SK-N-SH (cell line): Measurements from ENCODE around the gene C2orf74. TPM values are rescaled to one million over a fixed set of nuclear protein-coding genes. Genes with fewer than 3 reads are reported as not detected.
"Not testable (repeated sequence)": the region's sequence is repeated elsewhere in the genome, so short reads cannot be mapped to it uniquely, and the experiment has no call there.

ENCODE experiments used
- CTCF ChIA-PET: fragments of 300-600, 350-600 bp; formaldehyde crosslinking; extraction: SDS; loops from one replicate; lab custom pipeline; 2021; lab: Yijun Ruan, JAX
- POLR2A ChIA-PET: fragments of 350-600 bp; sonication (Branson Sonifier 250); formaldehyde crosslinking; extraction: SDS; loops from one replicate; lab custom pipeline; 2020; ENCODE audit warnings: antibody characterized with exemption, inconsistent platforms; lab: Yijun Ruan, JAX
- DNase-seq: peaks from one replicate; pipeline ENCODE4 v3.0.0; 2012
- H2AFZ ChIP-seq: fragments of 200-600 bp; sonication (generic); 2 replicates; pipeline ENCODE4 v1.8.1; 2016; ENCODE audit warnings: antibody characterized with exemption, mild to moderate bottlenecking, low read depth
- H3F3A ChIP-seq: fragments of 200-600 bp; sonication (generic); replicated peaks from 2 replicates; pipeline ENCODE3; 2016; ENCODE audit warnings: antibody characterized with exemption, mild to moderate bottlenecking; ENCODE audit not compliant: insufficient read depth
- H3K27ac ChIP-seq, 2 experiments: fragments of 200-500 bp in 1 of 2; fragments of 200-600 bp in 1 of 2; sonication (Bioruptor generic) in 1 of 2; sonication (generic), shearing (Covaris generic) in 1 of 2; 2 replicates each; pipeline versions ENCODE4 v1.5.1 to v1.6.1; 2014 to 2016; ENCODE audit warnings: low read depth in 2 of 2, inconsistent platforms in 1 of 2, low read length in 1 of 2, mild to moderate bottlenecking in 1 of 2, mixed read lengths in 1 of 2
- H3K27me3 ChIP-seq: fragments of 200-600 bp; sonication (generic), shearing (Covaris generic); 2 replicates; pipeline ENCODE4 v1.6.1; 2016; ENCODE audit warnings: mixed run types; ENCODE audit not compliant: insufficient read depth
- H3K36me3 ChIP-seq, 2 experiments: fragments of 200-500 bp in 1 of 2; fragments of 200-600 bp in 1 of 2; sonication (Bioruptor generic) in 1 of 2; sonication (generic) in 1 of 2; replicated peaks in 1 of 2; 2 replicates each; pipeline versions ENCODE3 to v1.5.1; 2014 to 2016; ENCODE audit warnings: low read length in 1 of 2, mild to moderate bottlenecking in 1 of 2; ENCODE audit not compliant: insufficient read depth in 2 of 2, control insufficient read depth in 1 of 2
- H3K4me1 ChIP-seq, 2 experiments: fragments of 200-500 bp in 1 of 2; fragments of 200-600 bp in 1 of 2; sonication (Bioruptor generic) in 1 of 2; sonication (generic), shearing (Covaris generic) in 1 of 2; 2 replicates each; pipeline versions ENCODE4 v1.5.1 to v1.6.1; 2014 to 2016; ENCODE audit warnings: low read depth in 1 of 2, low read length in 1 of 2, mixed run types in 1 of 2; ENCODE audit not compliant: insufficient read depth in 2 of 2, control insufficient read depth in 1 of 2
- H3K4me2 ChIP-seq: fragments of 200-600 bp; sonication (generic), shearing (Covaris generic); 2 replicates; pipeline ENCODE4 v1.6.1; 2017; ENCODE audit warnings: mixed run types
- H3K4me3 ChIP-seq, 2 experiments: fragments of 200-500 bp in 1 of 2; fragments of 200-600 bp in 1 of 2; sonication (Bioruptor generic) in 1 of 2; sonication (generic), shearing (Covaris generic) in 1 of 2; 2 replicates each; pipeline versions ENCODE4 v1.5.1 to v1.8.1; 2014 to 2016; ENCODE audit warnings: low read depth in 2 of 2, inconsistent platforms in 1 of 2, low read length in 1 of 2, mild to moderate bottlenecking in 1 of 2, mixed read lengths in 1 of 2, moderate library complexity in 1 of 2
- H3K79me2 ChIP-seq: fragments of 200-600 bp; sonication (generic); 2 replicates; pipeline ENCODE4 v1.8.1; 2017; ENCODE audit warnings: mild to moderate bottlenecking; ENCODE audit not compliant: insufficient read depth
- H3K9ac ChIP-seq: fragments of 200-600 bp; sonication (generic); 2 replicates; pipeline ENCODE4 v1.6.1; 2017; ENCODE audit warnings: mixed run types
- H3K9me2 ChIP-seq: fragments of 200-600 bp; sonication (generic); 2 replicates; pipeline ENCODE4 v1.6.1; 2017; ENCODE audit warnings: mixed run types
- H3K9me3 ChIP-seq: fragments of 200-600 bp; sonication (generic); 2 replicates; pipeline ENCODE4 v1.6.1; 2017; ENCODE audit warnings: mixed run types, mild to moderate bottlenecking, moderate library complexity
- H4K20me1 ChIP-seq: fragments of 200-600 bp; sonication (generic); 2 replicates; pipeline ENCODE4 v1.6.1; 2017; ENCODE audit warnings: mild to moderate bottlenecking, mixed run types; ENCODE audit not compliant: insufficient read depth
- FOSL2 ChIP-seq: IDR thresholded peaks from 2 replicates; pipeline ENCODE4 v1.4.0; 2012; ENCODE audit warnings: low read depth, mild to moderate bottlenecking, moderate library complexity, borderline replicate concordance
- GABPA ChIP-seq: IDR thresholded peaks from 2 replicates; pipeline ENCODE4 v1.4.0; 2012; ENCODE audit warnings: low read depth, mild to moderate bottlenecking
- NFIC ChIP-seq: IDR thresholded peaks from 2 replicates; pipeline ENCODE4 v1.4.0; 2012; ENCODE audit warnings: borderline replicate concordance
- RFX5 ChIP-seq: IDR thresholded peaks from 2 replicates; pipeline ENCODE4 v1.6.1; 2012; ENCODE audit warnings: mild to moderate bottlenecking, improper control_type of control experiment, low read length
- TAF1 ChIP-seq: IDR thresholded peaks from 2 replicates; pipeline ENCODE4 v1.6.1; 2012; ENCODE audit warnings: low read depth, mild to moderate bottlenecking, low read length, moderate library complexity, borderline replicate concordance
- USF1 ChIP-seq: IDR thresholded peaks from 2 replicates; pipeline ENCODE4 v1.4.0; 2012; ENCODE audit warnings: low read depth, borderline replicate concordance
- YY1 ChIP-seq: IDR thresholded peaks from 2 replicates; pipeline ENCODE4 v1.4.0; 2012; ENCODE audit warnings: low read depth, mild to moderate bottlenecking
- WGBS: methylation state at CpG from one replicate; pipeline ENCODE4 v1.1.6; 2017; ENCODE audit warnings: low lambda C conversion rate; 5-methylcytosine and 5-hydroxymethylcytosine counted together
- polyA plus RNA-seq, 3 experiments: library from polyadenylated mRNA; depleted of rRNA; stranded (reverse); fragments of >200 nt; gene quantifications; 2 replicates each; pipeline ENCODE4 v1.2.3, GENCODE V29; 2012
- TF ChIP-seq, protein P1 (sequence below): fragments of 150-350 bp; IDR thresholded peaks from 2 replicates; pipeline ENCODE4 v1.6.1; 2017; ENCODE audit warnings: antibody characterized with exemption, low read length, low read depth, borderline replicate concordance

Gene C2orf74
- polyA plus RNA-seq, 1 of the 3 experiments (the other 2 are of a cell fraction), result 24.1 TPM

DNA sequence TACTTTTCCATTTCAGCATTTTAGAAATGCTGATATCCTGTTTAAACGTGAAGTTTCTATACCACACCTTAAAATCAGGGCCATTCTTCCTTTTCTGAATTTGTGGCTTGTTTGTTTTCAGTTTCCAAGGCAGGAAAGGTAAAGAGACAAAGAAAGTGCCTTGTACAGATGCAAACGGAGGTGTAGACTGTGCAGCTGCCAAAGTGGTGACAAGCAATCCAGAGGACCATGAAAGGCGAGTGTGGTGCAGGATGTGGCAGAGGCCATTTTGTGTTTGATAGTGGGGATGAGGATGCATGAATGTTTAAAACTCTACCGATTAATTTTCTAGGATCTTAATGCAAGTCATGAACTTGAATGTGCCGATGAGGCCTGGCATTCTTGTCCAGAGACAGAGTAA lies 733 bp downstream of the C2orf74 start:
- H3K9me2 ChIP-seq, result no peaks in the 10 kb centered on the region
- H3K4me3 ChIP-seq, result no peak overlapping the region
- no peaks in the 10 kb centered on the region for H3F3A ChIP-seq
- peaks cover 23 to 50% of the 10 kb centered on the region in 2 experiments for H3K36me3 ChIP-seq
- no peak overlapping the region for H2AFZ ChIP-seq
- no peak for DNase-seq
- H3K27me3 ChIP-seq, result no peaks in the 10 kb centered on the region
- no peaks in the 10 kb centered on the region for H3K79me2 ChIP-seq
- POLR2A ChIA-PET, result no interaction called here
- H3K9me3 ChIP-seq, result no peaks in the 10 kb centered on the region
- H3K4me2 ChIP-seq, result no peak overlapping the region
- CTCF ChIA-PET, result interaction anchor here (1.2 kb wide), 1 partner anchor 27 kb away, joined by 3 read pairs; no protein-coding TSS in a partner anchor
- H4K20me1 ChIP-seq, result no peaks in the 10 kb centered on the region
- H3K9ac ChIP-seq, result no peak overlapping the region
- TF ChIP-seq, protein P1, sequence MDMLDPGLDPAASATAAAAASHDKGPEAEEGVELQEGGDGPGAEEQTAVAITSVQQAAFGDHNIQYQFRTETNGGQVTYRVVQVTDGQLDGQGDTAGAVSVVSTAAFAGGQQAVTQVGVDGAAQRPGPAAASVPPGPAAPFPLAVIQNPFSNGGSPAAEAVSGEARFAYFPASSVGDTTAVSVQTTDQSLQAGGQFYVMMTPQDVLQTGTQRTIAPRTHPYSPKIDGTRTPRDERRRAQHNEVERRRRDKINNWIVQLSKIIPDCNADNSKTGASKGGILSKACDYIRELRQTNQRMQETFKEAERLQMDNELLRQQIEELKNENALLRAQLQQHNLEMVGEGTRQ, result no peak
- TF ChIP-seq USF1 (no peak), YY1 (no peak), RFX5 (no peak), TAF1 (no peak), NFIC (no peak)
- no peaks in the 10 kb centered on the region for H3K4me1 ChIP-seq
- 95% methylated on average over 5 of the region's 5 CpGs for WGBS
- H3K27ac ChIP-seq, result no peak overlapping the region

DNA sequence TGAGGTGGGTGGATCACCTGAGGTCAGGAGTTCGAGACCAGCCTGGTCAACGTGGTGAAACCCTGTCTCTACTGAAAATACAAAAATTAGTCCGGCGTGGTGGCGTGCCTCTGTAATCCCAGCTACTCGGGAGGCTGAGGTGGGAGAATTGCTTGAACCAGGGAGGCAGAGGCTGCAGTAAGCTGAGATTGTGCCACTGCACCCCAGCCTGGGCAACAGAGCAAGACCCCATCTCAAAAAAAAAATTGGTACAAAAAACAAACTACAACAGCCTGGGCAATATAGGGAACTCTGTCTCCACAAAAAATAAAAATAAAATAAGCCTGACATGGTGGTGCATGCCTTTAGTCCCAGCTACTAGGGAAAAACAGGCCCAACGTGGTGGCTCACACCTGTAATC lies 3.1 kb downstream of the C2orf74 start:
- H3K9me3 ChIP-seq, H4K20me1 ChIP-seq, H3K4me3 ChIP-seq, H3K9me2 ChIP-seq, H3K4me2 ChIP-seq, H3K27ac ChIP-seq, H3K9ac ChIP-seq, H3K4me1 ChIP-seq, H3K27me3 ChIP-seq, H3F3A ChIP-seq, DNase-seq, H3K79me2 ChIP-seq, CTCF ChIA-PET, H2AFZ ChIP-seq: not testable (repeated sequence)
- POLR2A ChIA-PET, result interaction anchor here (1.0 kb wide), 1 partner anchor 12 kb away, joined by 3 read pairs; no protein-coding TSS in a partner anchor
- peaks cover 23 to 37% of the 10 kb centered on the region in 2 experiments for H3K36me3 ChIP-seq
- 96% methylated on average over 5 of the region's 7 CpGs for WGBS

DNA sequence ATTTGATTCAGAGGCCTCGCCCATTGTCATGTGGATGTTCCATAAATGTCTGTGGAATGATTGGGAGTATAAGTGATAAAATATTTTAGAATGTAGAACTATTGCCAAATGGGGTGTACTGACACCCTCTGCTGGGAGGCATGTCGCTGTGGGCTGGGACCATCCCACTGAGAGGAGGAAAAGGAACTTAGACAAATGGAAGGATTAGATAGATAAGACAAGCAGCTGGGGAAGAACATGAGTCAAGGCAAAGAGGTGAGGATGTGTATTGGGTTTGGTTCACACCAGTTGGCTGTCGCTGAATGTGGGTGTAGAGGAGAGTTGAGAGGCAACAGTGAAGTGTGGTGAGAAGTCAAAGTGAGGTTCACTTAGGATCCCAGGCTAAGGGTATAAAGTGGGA lies 4.0 kb downstream of the C2orf74 start:
- Histone ChIP-seq H3K4me2 (no peak overlapping the region), H3K27me3 (no peaks in the 10 kb centered on the region), H3K4me1 (no peaks in the 10 kb centered on the region), H3F3A (peaks cover 4% of the 10 kb centered on the region), H3K27ac (no peak overlapping the region), H3K9ac (no peak overlapping the region), H2AFZ (no peak overlapping the region), H3K79me2 (no peaks in the 10 kb centered on the region), H4K20me1 (no peaks in the 10 kb centered on the region), H3K36me3 (peaks cover 23 to 30% of the 10 kb centered on the region in 2 experiments), H3K9me3 (no peaks in the 10 kb centered on the region), H3K9me2 (no peaks in the 10 kb centered on the region), H3K4me3 (no peak overlapping the region)
- 93% methylated on average over 3 of the region's 3 CpGs for WGBS
- TF ChIP-seq RFX5 (no peak), USF1 (no peak), GABPA (no peak), FOSL2 (no peak)
- ChIA-PET CTCF (no interaction called here), POLR2A (interaction anchor here (1.0 kb wide), 1 partner anchor 11 kb away, joined by 3 read pairs; no protein-coding TSS in a partner anchor)
- DNase-seq, result no peak
